Left renal pelvis (tissue), 4 donors: ENCODE measurements around the gene ASF1B. TPM values are rescaled to one million over a fixed set of nuclear protein-coding genes. Genes with fewer than 3 reads are reported as not detected.
"Not testable (repeated sequence)": the region's sequence is repeated elsewhere in the genome, so short reads cannot be mapped to it uniquely, and the experiment has no call there.

Experiments
- DNase-seq, 4 donors: peaks; one replicate each; pipeline ENCODE4 v3.0.0-alpha.2; 2013; ENCODE audit warnings: low read depth in 4 of 4, low spot score in 3 of 4
- polyA plus RNA-seq, 4 donors: library from polyadenylated mRNA; unstranded; fragments of 120-200 nt; gene quantifications; one replicate each; pipeline ENCODE4 v1.2.1, GENCODE V29; 2013; ENCODE audit not compliant: insufficient read length in 4 of 4

ASF1B gene
- polyA plus RNA-seq, 4 donors = 15.1 to 19.8 (median 19.4) TPM

GRCh38 chr19:14160017-14160703 is 23.8 kb upstream of the ASF1B start:
- no peak for DNase-seq

- no peak for DNase-seq
These were observed 22.7 kb upstream of the ASF1B start for GRCh38 chr19:14159059-14159458.

- DNase-seq = no peak
These were observed 22.1 kb upstream of the ASF1B start for GRCh38 chr19:14158276-14159023.

GRCh38 chr19:14156971-14157717 is 20.8 kb upstream of the ASF1B start:
- no peak for DNase-seq

GRCh38 chr19:14156122-14156521 is 19.7 kb upstream of the ASF1B start:
- no peak for DNase-seq

GRCh38 chr19:14155371-14155770 is 19.0 kb upstream of the ASF1B start:
- no peak for DNase-seq

GRCh38 chr19:14152713-14153112 is 16.3 kb upstream of the ASF1B start:
- no peak for DNase-seq

GRCh38 chr19:14150770-14151661 is 14.6 kb upstream of the ASF1B start:
- DNase-seq = no peak

GRCh38 chr19:14150041-14150769 is 13.8 kb upstream of the ASF1B start:
- DNase-seq = no peak

- no peak for DNase-seq
These were observed 13.2 kb upstream of the ASF1B start for GRCh38 chr19:14149509-14149994.

GRCh38 chr19:14148751-14149410 is 12.5 kb upstream of the ASF1B start:
- DNase-seq = no peak

- peak in 1 of 4 donors; percentile 64 for DNase-seq
These were observed 11.6 kb upstream of the ASF1B start for GRCh38 chr19:14147797-14148605.

GRCh38 chr19:14146789-14147216 is 10.4 kb upstream of the ASF1B start:
- no peak for DNase-seq

GRCh38 chr19:14146169-14146568 is 9.8 kb upstream of the ASF1B start:
- not testable (repeated sequence) for DNase-seq

- DNase-seq = no peak
These were observed 9.0 kb upstream of the ASF1B start for GRCh38 chr19:14145381-14145780.

GRCh38 chr19:14142262-14143190 is 6.1 kb upstream of the ASF1B start:
- DNase-seq = no peak

GRCh38 chr19:14141041-14141440 is 4.7 kb upstream of the ASF1B start:
- DNase-seq = no peak
